HepG2 (cell line): ENCODE measurements around the gene TFEB. TPM values are rescaled to one million over a fixed set of nuclear protein-coding genes. Genes with fewer than 3 reads are reported as not detected.

ENCODE experiments used
- ATAC-seq: fragments of 200-7000 bp; cut with Tn5 transposase; 3 replicates; pipeline ENCODE4 v1.9.1; 2020; ENCODE audit warnings: mild to moderate bottlenecking, moderate library complexity
- BruUV-seq: library from RNA; stranded (reverse); fragments of 400-500 nt; replicated peaks from 2 replicates; lab custom pipeline; 2021; lab: Mats Ljungman, UMichigan
- CTCF ChIA-PET: fragments of 300-600 bp; formaldehyde crosslinking; extraction: SDS; loops from one replicate; lab custom pipeline; 2021; ENCODE audit warnings: low total read pairs, inconsistent platforms, low intra/inter-chr PET ratio; lab: Yijun Ruan, JAX
- POLR2A ChIA-PET: fragments of 350-600 bp; sonication (Branson Sonifier 250); formaldehyde crosslinking; loops from one replicate; lab custom pipeline; 2020; ENCODE audit warnings: antibody characterized with exemption, inconsistent platforms; lab: Yijun Ruan, JAX
- DNase-seq: peaks from one replicate; pipeline ENCODE4 v3.0.0-alpha.2; 2015; ENCODE audit warnings: low spot score
- FAIRE-seq: peaks from 3 replicates; lab custom pipeline; 2011; peaks lifted over from hg19 to GRCh38; lab: Jason Lieb, UNC
- H2AFZ ChIP-seq: one replicate; pipeline ENCODE4 v1.6.1; 2011; ENCODE audit warnings: low read length, inconsistent platforms
- H3K27ac ChIP-seq: fragments of 300-600 bp; 3 replicates; pipeline ENCODE4 v1.8.0; 2011; ENCODE audit warnings: mixed run types, mild to moderate bottlenecking, mixed read lengths, low read length, inconsistent platforms; ENCODE audit not compliant: insufficient read depth; ENCODE audit errors: extremely low read length
- H3K27me3 ChIP-seq, 2 experiments: fragments of 200-600 bp in 1 of 2; 2 replicates in 1 of 2; 3 replicates in 1 of 2; pipeline versions ENCODE4 v1.6.0 to v1.8.0; 2011; ENCODE audit warnings: low read length in 2 of 2, mild to moderate bottlenecking in 2 of 2, moderate library complexity in 2 of 2, inconsistent platforms in 1 of 2; ENCODE audit not compliant: insufficient read depth in 2 of 2, control insufficient read depth in 1 of 2
- H3K36me3 ChIP-seq, 2 experiments: fragments of 200-600 bp in 1 of 2; replicated peaks in 1 of 2; 2 replicates in 1 of 2; 3 replicates in 1 of 2; pipeline versions ENCODE4 v1.5.1 to v1.8.0; 2011; ENCODE audit warnings: low read length in 2 of 2, inconsistent platforms in 1 of 2; ENCODE audit not compliant: insufficient read depth in 2 of 2, control insufficient read depth in 1 of 2
- H3K4me1 ChIP-seq: 2 replicates; pipeline ENCODE4 v1.5.1; 2012; ENCODE audit warnings: low read length, inconsistent platforms; ENCODE audit not compliant: insufficient read depth
- H3K4me2 ChIP-seq: 2 replicates; pipeline ENCODE4 v1.6.0; 2011; ENCODE audit warnings: low read depth, low read length, inconsistent platforms
- H3K4me3 ChIP-seq, 3 experiments: fragments of 200-600 bp in 1 of 3; sonication (generic), shearing (Covaris generic) in 1 of 3; replicated peaks in 1 of 3; 2 replicates each; pipeline ENCODE4 v1.5.1; 2011 to 2016; ENCODE audit warnings: low read length in 3 of 3, inconsistent platforms in 2 of 3, low read depth in 2 of 3, mild to moderate bottlenecking in 2 of 3, control low read depth in 1 of 3, mixed read lengths in 1 of 3; ENCODE audit not compliant: insufficient read depth in 1 of 3
- H3K79me2 ChIP-seq: one replicate; pipeline ENCODE4 v1.6.1; 2011; ENCODE audit warnings: low read length, inconsistent platforms; ENCODE audit not compliant: insufficient read depth
- H3K9ac ChIP-seq: 2 replicates; pipeline ENCODE4 v1.6.0; 2011; ENCODE audit warnings: mild to moderate bottlenecking, low read depth, low read length, inconsistent platforms; ENCODE audit not compliant: insufficient read depth
- H3K9me3 ChIP-seq: 2 replicates; pipeline ENCODE4 v1.5.1; 2012; ENCODE audit warnings: mild to moderate bottlenecking, low read length
- H4K20me1 ChIP-seq: 2 replicates; pipeline ENCODE4 v1.6.0; 2011; ENCODE audit warnings: inconsistent platforms, mild to moderate bottlenecking, low read length, moderate library complexity; ENCODE audit not compliant: insufficient read depth
- MZF1 ChIP-seq: sonication (generic); formaldehyde crosslinking; IDR thresholded peaks from 2 replicates; pipeline ENCODE4 v1.8.1; 2023; ENCODE audit warnings: mild to moderate bottlenecking, missing genetic modification reagents, borderline replicate concordance
- TEAD3 ChIP-seq: optimal IDR thresholded peaks from 2 replicates; pipeline ENCODE3; 2016; ENCODE audit warnings: borderline replicate concordance
- ZNF768 ChIP-seq: sonication (generic); formaldehyde crosslinking; IDR thresholded peaks from 2 replicates; pipeline ENCODE4 v1.4.0; 2020; ENCODE audit warnings: missing genetic modification reagents
- WGBS: methylation state at CpG from one replicate; pipeline ENCODE4 v1.1.6; 2017; ENCODE audit warnings: low lambda C conversion rate; 5-methylcytosine and 5-hydroxymethylcytosine counted together
- in situ Hi-C: cut with HindIII; loops from 2 replicates; pipeline ENCODE4 v1.10.0; 2017; ENCODE audit warnings: low pct_unique_long_range_greater_than_20kb; ENCODE audit not compliant: extremely low pct_ligation_motif_present
- intact Hi-C: fragments of 100-400 bp; cut with micrococcal nuclease; formaldehyde crosslinking; loops from one replicate; pipeline ENCODE4 v1.10.0; 2022; ENCODE audit not compliant: unreplicated experiment
- polyA plus RNA-seq, 8 experiments: library from polyadenylated mRNA; depleted of rRNA in 3 of 8; stranded (reverse) in 7 of 8; unstranded in 1 of 8; fragments of >200 nt; fragmentation: Illumina TruSeq in 4 of 8; extraction: Trizol in 4 of 8; gene quantifications; 2 replicates each; pipeline versions ENCODE4 v1.2.1 to v1.2.3, GENCODE V29; 2011 to 2016; ENCODE audit warnings: low read depth in 4 of 8, missing spikeins in 1 of 8, mixed read lengths in 1 of 8; ENCODE audit not compliant: insufficient read depth in 1 of 8
- total RNA-seq, 5 experiments: library from RNA; depleted of rRNA; stranded (reverse); fragments of >200 nt; fragmentation: Illumina TruSeq; extraction: Trizol; gene quantifications; 2 replicates each; pipeline ENCODE4 v1.2.3, GENCODE V29; 2016; ENCODE audit warnings: low read depth in 1 of 5
- TF ChIP-seq, protein P1 (sequence below): fragments of 450-650 bp; IDR thresholded peaks from 2 replicates; pipeline ENCODE4 v1.6.1; 2016
- TF ChIP-seq, protein P2 (sequence below): IDR thresholded peaks from 2 replicates; pipeline ENCODE4 v1.6.1; 2016; ENCODE audit warnings: mild to moderate bottlenecking

Gene TFEB
- total and polyA plus RNA-seq, 2 of the 13 experiments (the other 11 are each of a cell fraction or from before 2014, with no cell fraction given), result 13.3 to 18.7 TPM

DNA sequence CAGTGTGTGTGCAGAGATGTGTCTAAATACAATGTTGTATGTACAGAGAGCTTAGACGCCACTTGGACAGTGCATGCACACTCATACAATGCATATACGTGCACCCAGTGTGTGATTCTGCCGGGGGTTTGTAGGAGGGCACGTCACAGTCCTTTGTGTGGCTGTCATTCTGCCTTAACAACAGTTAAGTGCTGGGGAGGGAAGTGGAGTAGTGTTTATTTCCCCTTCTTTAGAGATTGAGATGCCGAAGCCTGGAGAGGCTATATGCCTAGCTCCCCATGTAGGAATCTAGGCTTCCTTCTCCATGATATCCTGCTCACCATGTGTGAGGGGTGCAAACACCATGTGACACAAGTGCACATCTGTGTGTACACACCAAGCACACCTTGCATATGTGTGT, 59.0 kb downstream of the TFEB start:
- peaks cover 11 to 76% of the 10 kb centered on the region in 2 experiments; a peak in 4 of 5 replicates for H3K27me3 ChIP-seq
- intact Hi-C loops, result no loop called here
- POLR2A ChIA-PET, result no interaction called here
- no peak for ATAC-seq
- BruUV-seq, result no TSS peak
- H3K9me3 ChIP-seq, result no peaks in the 10 kb centered on the region
- DNase-seq, result no peak
- WGBS, result 40% methylated on average over 5 of the region's 5 CpGs
- H2AFZ ChIP-seq, result no peak overlapping the region
- H3K79me2 ChIP-seq, result no peaks in the 10 kb centered on the region
- no peak overlapping the region for H3K27ac ChIP-seq
- H3K36me3 ChIP-seq, result no peaks in the 10 kb centered on the region
- H3K9ac ChIP-seq, result no peak overlapping the region
- no peak overlapping the region for H3K4me2 ChIP-seq
- H3K4me1 ChIP-seq, result peaks cover 9% of the 10 kb centered on the region
- TF ChIP-seq MZF1 (CRISPR knock-in tag), result no peak
- TF ChIP-seq, protein P1, sequence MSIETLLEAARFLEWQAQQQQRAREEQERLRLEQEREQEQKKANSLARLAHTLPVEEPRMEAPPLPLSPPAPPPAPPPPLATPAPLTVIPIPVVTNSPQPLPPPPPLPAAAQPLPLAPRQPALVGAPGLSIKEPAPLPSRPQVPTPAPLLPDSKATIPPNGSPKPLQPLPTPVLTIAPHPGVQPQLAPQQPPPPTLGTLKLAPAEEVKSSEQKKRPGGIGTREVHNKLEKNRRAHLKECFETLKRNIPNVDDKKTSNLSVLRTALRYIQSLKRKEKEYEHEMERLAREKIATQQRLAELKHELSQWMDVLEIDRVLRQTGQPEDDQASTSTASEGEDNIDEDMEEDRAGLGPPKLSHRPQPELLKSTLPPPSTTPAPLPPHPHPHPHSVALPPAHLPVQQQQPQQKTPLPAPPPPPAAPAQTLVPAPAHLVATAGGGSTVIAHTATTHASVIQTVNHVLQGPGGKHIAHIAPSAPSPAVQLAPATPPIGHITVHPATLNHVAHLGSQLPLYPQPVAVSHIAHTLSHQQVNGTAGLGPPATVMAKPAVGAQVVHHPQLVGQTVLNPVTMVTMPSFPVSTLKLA, result peak; percentile 81
- TF ChIP-seq, all 625 proteins: peak for 1
- in situ Hi-C loops, result no loop called here
- no peak overlapping the region for H3K4me3 ChIP-seq
- FAIRE-seq, result no peak
- CTCF ChIA-PET, result no interaction called here
- no peaks in the 10 kb centered on the region for H4K20me1 ChIP-seq

DNA sequence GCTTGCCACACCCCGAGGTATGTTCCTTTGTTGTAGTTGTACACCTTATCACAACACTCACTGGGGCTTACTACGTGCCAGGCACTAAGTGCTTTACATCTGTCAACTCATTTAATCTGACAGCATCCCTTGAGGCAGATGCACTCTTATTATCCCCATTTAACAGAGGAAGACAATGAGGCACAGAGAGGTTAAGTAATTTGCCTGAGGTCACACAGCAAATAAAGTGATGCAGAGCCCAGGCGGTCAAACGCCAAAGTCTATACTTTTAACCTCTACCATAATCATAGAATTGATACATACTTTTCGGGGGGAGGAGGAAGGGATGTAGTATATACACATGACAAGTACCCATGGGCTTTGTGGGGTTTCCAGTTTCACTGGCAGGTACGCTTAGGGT, 59.4 kb downstream of the TFEB start:
- Histone ChIP-seq H3K9me3 (no peaks in the 10 kb centered on the region), H3K27me3 (peaks cover 11 to 80% of the 10 kb centered on the region in 2 experiments), H3K79me2 (no peaks in the 10 kb centered on the region), H4K20me1 (no peaks in the 10 kb centered on the region), H3K9ac (no peak overlapping the region), H3K27ac (no peak overlapping the region), H3K4me1 (peaks cover 9% of the 10 kb centered on the region), H3K4me3 (no peak overlapping the region), H2AFZ (no peak overlapping the region), H3K4me2 (no peak overlapping the region), H3K36me3 (no peaks in the 10 kb centered on the region)
- no peak for TF ChIP-seq TEAD3 (CRISPR knock-in tag)
- TF ChIP-seq, protein P2, sequence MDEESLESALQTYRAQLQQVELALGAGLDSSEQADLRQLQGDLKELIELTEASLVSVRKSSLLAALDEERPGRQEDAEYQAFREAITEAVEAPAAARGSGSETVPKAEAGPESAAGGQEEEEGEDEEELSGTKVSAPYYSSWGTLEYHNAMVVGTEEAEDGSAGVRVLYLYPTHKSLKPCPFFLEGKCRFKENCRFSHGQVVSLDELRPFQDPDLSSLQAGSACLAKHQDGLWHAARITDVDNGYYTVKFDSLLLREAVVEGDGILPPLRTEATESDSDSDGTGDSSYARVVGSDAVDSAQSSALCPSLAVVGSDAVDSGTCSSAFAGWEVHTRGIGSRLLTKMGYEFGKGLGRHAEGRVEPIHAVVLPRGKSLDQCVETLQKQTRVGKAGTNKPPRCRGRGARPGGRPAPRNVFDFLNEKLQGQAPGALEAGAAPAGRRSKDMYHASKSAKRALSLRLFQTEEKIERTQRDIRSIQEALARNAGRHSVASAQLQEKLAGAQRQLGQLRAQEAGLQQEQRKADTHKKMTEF, result no peak
- TF ChIP-seq ZNF768 (CRISPR knock-in tag), result peak; percentile 82; the same call in 1 of the 2 replicates
- intact Hi-C loops (no loop called here), in situ Hi-C loops (no loop called here)
- DNase-seq (no peak), FAIRE-seq (no peak), ATAC-seq (no peak)
- BruUV-seq, result no TSS peak
- ChIA-PET CTCF (no interaction called here), POLR2A (no interaction called here)
- 19% methylated on average over 6 of the region's 6 CpGs for WGBS
